HG03045 (cell line): ENCODE measurements around the gene PLPP2.
"Not testable (repeated sequence)": the region's sequence is repeated elsewhere in the genome, so short reads cannot be mapped to it uniquely, and the experiment has no call there.

ENCODE experiments used
- ATAC-seq: cut with Tn5 transposase; IDR thresholded peaks from one replicate; pipeline ENCODE4 v1.9.1; 2021; ENCODE audit warnings: mild to moderate bottlenecking, moderate library complexity; ENCODE audit not compliant: unreplicated experiment

The PLPP2 gene

DNA sequence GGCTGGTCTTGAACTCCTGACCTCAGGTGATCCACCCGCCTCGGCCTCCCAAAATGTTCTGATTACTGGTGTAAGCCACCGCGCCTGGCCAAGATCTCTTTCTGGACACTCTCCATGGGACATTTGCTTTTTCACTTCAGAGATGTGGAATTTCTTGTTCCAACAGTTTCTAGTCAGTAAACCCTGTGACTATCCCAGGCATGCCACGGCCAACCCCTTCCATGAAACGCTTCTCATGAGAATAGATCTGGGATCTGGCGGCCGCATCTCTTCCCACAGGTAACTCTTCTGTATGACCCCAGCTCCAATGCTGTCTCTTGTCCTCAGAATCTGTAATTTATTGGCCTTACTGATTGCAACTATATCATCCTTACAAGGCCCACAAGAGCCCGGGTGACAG, 16.2 kb downstream of the PLPP2 start:
- ATAC-seq: no peak

DNA sequence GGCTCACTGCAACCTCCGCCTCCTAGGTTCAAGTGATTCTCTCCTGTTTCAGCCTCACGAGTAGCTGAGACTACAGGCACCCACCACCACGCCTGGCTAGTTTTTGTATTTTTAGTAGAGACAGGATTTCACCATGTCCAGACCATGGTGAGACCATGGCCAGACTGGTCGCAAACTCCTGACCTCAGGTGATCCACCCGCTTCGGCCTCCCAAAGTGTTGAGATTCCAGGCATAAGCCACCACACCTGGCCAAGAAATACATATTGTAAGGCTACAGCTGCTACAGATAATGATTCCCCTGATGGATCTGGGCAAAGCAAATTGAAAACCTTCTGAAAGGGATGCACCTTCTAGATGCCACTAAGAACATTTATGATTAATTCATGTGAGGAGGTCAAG, 17.8 kb downstream of the PLPP2 start:
- ATAC-seq: no peak

DNA sequence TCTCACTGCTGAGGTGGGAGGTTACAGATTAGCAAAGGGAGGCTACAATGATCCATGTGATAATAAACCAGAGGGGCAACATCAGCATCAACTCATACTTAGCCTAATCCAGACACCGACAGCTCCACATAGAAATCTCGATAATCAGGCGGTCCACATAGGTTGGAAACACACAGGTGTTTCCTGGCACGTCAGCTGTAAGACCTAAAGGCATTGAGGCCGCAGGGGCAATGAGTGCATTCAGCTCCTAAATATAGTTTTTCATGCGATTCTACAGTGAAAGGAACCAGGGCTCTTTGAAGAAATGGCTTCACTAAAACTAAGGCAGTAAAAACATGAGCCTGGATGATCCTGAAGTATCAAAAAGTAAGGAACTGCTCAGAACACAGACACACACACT, 19.3 kb downstream of the PLPP2 start:
- no peak for ATAC-seq

DNA sequence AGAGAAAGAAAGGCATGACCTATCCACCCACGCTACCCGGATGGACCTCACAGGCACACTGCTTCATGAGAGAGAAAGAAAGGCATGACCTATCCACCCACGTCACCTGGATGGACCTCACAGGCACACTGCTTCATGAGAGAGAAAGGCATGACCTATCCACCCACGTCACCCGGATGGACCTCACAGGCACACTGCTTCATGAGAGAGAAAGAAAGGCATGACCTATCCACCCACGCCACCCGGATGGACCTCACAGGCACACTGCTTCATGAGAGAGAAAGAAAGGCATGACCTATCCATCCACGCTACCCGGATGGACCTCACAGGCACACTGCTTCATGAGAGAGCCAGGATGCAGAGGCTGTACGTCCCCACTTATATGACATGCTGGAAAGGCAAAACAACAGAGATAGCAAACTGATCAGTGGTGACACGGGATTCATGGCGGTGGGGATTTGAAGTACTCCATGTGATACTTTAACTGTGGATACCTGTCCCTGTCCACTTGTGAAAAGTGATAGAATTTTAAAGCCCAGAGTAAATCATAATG, 20.4 kb downstream of the PLPP2 start:
- not testable (repeated sequence) for ATAC-seq

DNA sequence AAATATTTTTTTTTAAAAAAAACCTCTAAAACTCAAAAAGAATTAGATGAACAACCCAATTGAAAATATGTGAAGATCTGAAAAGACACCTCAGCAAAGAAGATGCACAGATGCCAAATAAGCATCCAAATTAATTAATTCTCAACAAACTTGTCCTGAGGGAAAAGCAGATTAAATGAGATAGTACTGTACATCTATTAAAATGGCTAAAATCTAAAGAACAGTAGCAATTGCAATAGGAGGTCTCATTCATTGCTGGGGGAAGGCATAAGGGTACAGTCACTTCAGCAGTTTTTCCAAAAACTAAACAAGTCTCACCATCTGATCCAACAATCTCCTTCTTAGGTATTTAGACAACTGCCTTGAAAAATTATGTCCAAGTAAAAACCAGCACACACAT, 22.0 kb downstream of the PLPP2 start:
- ATAC-seq: no peak

DNA sequence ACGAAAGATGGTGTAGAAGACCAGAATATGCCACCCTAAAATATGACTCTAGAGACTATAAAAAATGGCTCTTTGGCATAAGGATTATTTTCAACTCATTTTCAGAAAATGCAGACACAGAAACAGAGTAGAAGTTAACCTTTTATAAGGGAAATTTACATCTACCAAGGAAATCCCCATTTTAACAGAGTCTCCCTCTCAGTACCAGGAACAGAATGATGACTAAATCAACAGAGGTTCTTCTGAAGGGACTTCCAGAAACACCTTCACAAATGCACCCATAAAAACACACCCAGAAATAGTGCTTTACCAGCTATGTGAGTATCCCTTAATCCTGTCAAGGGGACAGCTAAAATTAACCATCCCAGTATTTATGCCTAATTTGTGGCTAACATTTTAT, 29.1 kb downstream of the PLPP2 start:
- ATAC-seq: no peak

DNA sequence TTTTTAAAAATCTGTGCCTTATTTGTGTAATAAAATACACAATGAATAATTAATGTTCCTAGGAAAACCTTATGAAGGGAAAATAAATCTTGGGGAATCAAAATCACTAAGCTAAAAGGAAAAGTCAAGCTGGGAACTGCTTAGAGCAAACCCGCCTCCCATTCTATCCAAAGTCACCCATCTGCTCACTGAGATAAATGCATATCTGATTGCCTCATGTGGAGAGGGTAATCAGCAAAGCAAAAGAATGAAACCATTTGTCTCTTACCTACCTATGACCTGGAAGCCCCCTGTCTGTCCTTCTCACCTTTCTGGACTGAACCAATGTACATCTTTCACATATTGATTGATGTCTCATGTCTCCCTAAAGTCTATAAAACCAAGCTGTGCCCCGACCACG, 34.4 kb downstream of the PLPP2 start:
- ATAC-seq: not testable (repeated sequence)

DNA sequence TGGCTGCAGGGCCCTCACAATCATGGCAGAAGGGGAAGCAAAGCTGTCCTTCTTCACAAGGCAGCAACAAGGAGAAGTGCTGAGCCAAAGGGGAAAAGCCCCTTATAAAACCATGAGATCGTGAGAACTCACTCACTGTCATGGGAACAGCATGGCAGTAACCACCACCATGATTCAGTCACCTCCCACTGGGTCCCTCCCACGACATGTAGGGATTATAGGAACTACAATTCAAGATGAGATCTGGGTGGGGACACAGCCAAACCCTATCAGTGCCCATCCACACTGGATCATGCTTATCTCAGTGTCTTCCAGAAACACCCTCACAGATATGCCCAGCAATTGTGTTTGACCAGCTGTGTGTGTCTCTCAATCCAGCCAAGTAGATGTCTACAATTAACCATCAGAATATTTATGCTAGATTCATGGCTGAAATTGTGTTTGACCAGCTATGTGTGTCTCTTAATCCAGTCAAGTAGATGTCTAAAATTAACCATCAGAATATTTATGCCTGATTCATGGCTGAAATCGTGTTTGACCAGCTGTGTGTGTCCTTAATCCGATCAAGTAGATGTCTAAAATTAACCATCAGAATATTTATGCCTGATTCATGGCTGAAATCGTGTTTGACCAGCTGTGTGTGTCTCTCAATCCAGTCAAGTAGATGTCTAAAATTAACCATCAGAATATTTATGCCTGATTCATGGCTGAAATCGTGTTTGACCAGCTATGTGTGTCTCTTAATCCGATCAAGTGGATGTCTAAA, 38.6 kb downstream of the PLPP2 start:
- ATAC-seq: not testable (repeated sequence)

DNA sequence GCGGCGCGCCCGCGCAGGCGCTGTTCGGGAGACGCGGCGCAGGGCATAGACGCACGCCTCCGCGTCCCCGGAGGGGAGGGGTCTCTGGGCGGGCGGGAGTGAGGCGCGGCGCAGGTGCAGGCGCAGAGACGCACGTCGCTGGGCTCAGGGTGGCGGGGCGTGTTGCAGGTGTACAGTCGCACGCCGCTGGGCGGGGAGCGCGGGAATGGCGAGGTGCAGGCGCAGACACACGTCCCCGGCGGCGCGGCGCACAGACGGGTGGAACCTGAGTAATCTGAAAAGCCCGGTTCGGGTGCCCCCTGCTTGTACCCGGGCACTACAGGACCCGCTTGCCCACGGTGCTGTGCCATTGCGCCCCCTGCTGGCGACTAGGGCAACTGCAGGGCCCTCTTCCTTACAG, 44.7 kb downstream of the PLPP2 start:
- no peak for ATAC-seq

DNA sequence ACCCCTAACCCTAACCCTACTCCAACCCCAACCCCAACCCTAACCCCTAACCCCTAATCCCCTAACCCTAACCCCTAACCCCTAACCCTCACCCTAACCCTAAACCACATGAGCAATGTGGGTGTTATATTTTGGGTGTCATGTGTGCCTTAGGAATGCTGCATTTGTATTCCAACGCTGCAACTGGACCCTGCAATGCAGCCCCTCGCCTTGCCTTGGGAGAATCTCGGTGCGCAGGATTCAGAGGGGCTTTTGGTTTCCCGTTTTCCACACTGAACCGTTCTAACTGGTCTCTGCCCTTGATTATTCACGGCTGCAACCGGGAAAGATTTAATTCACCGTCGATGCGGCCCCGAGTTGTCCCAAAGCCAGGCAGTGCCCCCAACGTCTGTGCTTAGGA, 45.3 kb downstream of the PLPP2 start:
- not testable (repeated sequence) for ATAC-seq

DNA sequence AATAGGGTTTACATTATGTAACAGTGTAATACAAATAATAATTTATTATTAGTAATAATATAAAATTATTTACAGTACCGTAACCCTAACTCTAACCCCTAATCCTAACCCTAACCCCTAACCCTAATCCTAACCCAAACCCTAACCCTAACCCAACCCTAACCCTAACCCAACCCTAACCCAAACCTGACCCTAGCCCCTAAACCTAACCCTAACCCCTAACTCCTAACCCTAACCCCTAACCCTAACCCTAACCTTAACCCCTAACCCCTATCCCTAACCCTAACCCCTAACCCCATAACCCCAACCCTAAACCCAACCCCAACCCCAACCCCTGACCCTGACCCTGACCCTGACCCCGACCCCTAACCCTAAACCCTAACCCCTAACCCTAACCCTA, 45.7 kb downstream of the PLPP2 start:
- ATAC-seq: no peak
